ENCODE data around the gene SEMA3D.

SEMA3D gene

DNA sequence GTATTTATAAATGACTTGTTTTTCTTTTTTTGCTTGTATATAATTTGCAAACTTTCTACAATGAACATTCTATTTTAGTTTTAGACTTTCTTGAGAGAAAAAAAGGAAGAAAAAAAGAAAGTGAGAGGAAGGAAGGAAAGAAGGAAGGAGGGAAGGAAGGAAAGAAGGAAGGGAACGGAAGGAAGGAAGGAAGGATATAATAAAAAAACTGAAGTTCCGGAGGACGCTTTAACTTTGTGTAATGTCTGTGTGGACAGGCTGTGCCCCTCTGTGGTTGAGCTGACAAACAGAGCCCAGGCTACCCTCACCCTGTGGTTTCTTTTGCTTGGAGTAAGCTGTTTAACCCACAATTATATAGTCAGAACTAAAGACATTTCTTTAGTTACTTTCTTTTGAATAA is 108.7 kb downstream of the SEMA3D start:
- no peak overlapping the region for H3K4me3 ChIP-seq (ENCODE audit: low read length)
- TF ChIP-seq, protein P1, sequence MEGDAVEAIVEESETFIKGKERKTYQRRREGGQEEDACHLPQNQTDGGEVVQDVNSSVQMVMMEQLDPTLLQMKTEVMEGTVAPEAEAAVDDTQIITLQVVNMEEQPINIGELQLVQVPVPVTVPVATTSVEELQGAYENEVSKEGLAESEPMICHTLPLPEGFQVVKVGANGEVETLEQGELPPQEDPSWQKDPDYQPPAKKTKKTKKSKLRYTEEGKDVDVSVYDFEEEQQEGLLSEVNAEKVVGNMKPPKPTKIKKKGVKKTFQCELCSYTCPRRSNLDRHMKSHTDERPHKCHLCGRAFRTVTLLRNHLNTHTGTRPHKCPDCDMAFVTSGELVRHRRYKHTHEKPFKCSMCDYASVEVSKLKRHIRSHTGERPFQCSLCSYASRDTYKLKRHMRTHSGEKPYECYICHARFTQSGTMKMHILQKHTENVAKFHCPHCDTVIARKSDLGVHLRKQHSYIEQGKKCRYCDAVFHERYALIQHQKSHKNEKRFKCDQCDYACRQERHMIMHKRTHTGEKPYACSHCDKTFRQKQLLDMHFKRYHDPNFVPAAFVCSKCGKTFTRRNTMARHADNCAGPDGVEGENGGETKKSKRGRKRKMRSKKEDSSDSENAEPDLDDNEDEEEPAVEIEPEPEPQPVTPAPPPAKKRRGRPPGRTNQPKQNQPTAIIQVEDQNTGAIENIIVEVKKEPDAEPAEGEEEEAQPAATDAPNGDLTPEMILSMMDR (IDR thresholded peaks at IDR 0.05; ENCODE audit: insufficient read depth, low read depth, low read length, missing control alignments): no peak
- DNase-seq (ENCODE audit: low read depth): no peak

DNA sequence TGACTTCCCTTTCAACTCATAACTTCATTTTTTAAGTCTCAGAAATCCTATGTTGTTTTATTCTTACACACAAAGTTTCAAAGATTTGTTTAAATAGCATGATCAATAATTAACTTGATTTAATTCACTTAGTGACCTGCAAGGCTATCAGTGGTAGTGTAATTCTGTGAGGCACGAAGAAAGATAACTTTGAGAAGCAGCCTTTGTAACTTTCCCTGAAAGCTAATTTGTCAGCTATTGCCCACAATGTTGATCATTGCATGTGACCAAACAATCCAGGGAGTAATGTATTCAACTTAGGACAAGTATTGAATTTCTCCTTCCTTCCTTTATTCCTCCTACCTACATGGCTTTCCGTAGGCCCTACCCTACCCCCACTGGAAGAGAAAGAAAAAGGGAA is 111.0 kb downstream of the SEMA3D start:
- TF ChIP-seq, protein P1 (IDR thresholded peaks at IDR 0.05; ENCODE audit: insufficient read depth, low read depth, low read length, missing control alignments): no peak
- no peak overlapping the region for H3K4me3 ChIP-seq (ENCODE audit: low read length)
- DNase-seq (ENCODE audit: low read depth): no peak

DNA sequence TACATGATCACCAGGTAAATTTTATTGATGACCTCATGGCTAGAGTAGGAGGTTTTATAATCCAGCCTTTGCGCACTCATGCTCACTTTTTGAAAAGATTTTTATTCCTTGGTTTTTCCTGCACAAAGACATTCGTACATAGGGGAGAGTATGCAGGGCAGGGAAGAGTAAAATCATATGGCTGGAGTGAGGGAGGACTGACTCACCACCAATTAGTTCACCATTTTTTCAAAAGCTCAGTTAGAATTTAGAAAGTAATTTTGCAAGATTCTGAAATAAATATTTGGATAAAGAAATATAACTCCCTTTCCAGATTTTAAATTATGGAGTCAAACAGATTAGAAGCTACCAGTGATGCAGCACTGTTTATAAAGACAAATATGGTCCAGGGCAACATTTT is 111.9 kb downstream of the SEMA3D start:
- peak; percentile 32 for DNase-seq (ENCODE audit: low read depth)
- TF ChIP-seq, protein P1 (IDR thresholded peaks at IDR 0.05; ENCODE audit: insufficient read depth, low read depth, low read length, missing control alignments): no peak
- H3K4me3 ChIP-seq (ENCODE audit: low read length): no peak overlapping the region

DNA sequence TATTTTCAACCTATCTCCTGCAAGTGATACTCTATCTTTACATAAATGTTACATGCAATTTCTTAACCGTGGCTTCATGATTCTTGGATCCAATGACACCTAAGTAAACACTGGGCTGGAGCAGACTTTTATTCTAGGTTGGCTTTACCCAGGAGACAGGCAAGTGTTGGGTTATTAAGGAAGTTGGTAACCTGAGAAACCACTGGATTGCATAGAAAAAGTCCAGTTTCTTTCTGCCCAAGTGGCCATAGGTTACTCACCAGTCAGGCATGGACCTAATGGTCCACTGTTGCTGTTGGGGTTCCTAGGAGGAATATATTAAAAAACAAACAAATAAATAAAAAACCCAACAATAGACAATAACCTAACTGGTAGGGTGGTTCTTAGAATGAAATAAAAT is 112.8 kb downstream of the SEMA3D start:
- no peak overlapping the region for H3K4me3 ChIP-seq (ENCODE audit: low read length)
- DNase-seq (ENCODE audit: low read depth): no peak
- TF ChIP-seq, protein P1 (IDR thresholded peaks at IDR 0.05; ENCODE audit: insufficient read depth, low read depth, low read length, missing control alignments): no peak

DNA sequence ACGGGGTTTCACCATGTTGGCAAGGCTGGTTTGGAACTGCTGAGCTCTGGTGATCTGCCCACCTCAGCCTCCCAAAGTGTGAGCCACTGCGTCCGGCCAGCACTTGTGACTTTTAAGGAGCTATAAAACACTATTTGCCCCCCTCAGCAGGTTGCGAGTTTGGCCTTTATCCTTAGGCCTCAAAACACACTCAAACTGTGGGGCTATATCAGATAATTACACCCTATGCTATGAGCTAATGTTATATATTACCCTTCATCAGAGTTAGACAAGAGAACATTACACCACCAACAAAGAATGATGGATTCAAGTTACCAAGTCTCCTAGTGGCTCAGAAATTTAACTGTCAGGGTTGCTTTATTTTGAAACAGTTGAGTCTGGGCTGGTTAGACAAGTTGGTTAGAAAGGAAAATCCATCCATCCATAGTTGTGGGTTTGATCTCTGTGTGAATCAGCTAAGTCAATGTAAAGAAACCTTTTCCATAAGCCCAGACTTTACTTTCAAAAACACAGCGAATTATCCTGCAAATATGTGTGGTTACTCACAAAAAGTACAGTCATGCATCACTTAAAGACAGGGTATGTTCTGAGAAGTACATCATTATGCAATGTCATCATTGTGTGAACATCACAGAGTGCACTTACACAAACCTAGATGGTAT is 115.8 kb downstream of the SEMA3D start:
- DNase-seq (ENCODE audit: low read depth): peak; percentile 93
- H3K4me3 ChIP-seq (ENCODE audit: low read length): no peak overlapping the region
- TF ChIP-seq, protein P1 (IDR thresholded peaks at IDR 0.05; ENCODE audit: insufficient read depth, low read depth, low read length, missing control alignments): no peak

DNA sequence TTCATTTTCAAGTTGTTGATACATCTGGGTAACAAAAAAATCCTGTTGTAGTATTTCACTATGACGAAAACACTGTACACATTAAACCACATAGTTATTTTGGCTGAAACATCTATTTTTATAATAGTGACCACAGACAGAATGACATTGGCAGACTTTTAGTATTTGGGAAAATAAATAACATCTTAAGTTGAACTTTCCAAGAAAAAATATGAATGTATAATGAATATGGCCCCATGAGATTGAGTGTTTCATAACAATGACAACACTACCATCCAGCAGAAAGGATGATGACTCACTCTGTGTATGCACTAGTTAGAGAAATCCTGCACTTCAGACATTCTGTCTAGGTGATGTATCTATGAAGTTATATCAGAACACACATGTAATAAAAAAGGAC is 118.1 kb downstream of the SEMA3D start:
- TF ChIP-seq, protein P1 (IDR thresholded peaks at IDR 0.05; ENCODE audit: insufficient read depth, low read depth, low read length, missing control alignments): no peak
- DNase-seq (ENCODE audit: low read depth): peak; percentile 82
- no peak overlapping the region for H3K4me3 ChIP-seq (ENCODE audit: low read length)

DNA sequence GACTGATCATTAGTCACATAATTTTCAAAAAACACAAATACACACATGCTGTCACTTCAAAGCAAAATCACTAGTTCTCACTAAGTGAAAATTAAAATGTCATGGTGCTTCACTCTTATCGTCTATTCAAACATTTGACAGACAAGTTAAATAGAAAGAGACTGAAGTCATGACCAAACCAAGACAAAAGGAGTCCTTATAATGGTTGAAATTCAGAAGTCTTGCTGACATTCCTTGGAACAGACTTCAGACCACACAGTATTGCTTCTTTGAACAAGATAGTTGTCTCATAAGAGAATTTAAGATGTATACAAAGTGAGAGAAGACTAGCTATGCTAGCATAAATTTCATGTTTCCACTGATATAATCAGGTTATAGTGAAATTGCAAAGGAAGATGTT is 119.5 kb downstream of the SEMA3D start:
- TF ChIP-seq, protein P1 (IDR thresholded peaks at IDR 0.05; ENCODE audit: insufficient read depth, low read depth, low read length, missing control alignments): no peak
- no peak for DNase-seq (ENCODE audit: low read depth)
- H3K4me3 ChIP-seq (ENCODE audit: low read length): no peak overlapping the region
